HG03196 (cell line): Measurements from ENCODE around the gene MORN4.

Experiments used
- ATAC-seq: cut with Tn5 transposase; IDR thresholded peaks from one replicate; pipeline ENCODE4 v1.9.1; 2021; ENCODE audit not compliant: unreplicated experiment

MORN4 gene

DNA sequence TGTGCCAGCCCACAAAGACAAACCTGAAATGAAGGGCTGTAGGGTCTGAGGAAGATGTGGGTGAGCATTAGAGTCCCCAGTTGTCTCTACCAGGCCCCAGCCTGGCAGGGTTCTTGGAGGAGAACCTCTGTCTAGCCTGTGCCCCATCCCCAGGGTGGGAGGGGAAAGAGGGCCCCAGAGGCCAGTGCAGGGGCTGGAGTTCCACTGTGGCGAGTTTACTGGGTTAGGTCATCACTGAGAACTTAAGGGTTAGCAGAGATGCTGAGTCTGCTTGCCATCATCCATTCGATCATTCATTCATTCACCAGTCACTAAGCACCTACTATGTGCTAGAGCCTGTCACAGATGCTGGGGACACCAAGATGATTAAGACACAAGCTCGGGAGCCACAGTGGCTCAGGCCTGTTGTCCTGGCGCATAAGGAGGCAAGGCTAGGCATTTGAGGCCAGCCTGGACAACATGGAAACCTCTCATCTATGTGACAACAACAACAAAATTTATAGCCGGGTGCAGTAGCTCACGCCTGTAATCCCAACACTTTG lies 58.1 kb downstream of the MORN4 start:
- no peak for ATAC-seq

DNA sequence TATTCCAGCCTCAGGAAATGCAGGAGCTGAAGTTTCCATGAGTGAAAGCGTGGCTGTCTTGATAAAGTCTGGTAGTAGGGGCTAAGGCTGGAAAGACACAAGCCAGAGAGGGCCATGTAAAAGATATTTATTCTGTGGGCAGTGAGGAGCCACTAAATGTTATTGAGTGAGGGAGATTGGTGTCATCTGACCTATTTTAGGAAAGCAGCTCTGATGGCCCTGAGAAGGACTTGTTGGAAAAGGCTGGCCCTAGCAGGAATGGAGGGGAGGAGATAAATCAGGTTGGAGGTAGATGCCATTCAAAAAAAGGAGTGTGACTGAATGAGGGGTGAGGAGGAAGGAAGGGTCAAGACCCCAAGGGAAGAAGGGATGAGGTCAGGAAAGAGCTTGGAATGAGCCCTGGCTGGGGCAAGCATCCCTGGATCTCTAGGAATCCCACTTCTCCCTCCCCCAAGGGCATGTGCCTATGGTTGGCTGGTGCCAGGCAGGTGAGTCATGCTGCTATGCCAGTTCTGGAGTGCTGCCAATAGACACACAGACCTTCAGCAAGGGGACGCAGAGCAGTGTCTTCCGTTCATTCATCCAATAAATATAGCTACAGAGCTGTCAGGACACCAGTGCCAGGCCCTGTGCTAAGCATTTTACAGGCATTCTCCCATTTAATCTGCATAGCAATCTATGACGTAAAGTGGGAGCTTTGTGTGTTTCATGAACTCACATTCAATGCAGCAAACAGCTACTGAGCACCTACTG lies 58.8 kb downstream of the MORN4 start:
- ATAC-seq: no peak

DNA sequence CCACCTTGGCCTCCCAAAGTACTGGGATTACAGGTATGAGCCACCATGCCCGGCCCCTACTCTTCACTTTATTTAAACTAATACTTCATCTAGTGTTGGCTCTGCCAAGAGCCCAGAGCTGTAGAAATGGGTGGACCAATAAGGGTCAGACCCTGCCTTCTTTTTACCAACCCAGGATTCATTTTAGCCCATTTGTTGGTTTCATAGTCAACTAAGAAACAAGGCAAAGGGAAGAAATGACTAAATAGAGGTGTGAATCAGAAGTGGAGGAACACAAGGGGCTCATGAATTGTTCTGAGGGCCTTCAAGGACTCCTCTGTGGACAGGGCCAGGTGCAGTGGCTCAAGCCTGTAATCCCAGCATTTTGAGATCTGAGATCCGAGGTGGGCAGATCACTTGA lies 59.6 kb downstream of the MORN4 start:
- no peak for ATAC-seq

DNA sequence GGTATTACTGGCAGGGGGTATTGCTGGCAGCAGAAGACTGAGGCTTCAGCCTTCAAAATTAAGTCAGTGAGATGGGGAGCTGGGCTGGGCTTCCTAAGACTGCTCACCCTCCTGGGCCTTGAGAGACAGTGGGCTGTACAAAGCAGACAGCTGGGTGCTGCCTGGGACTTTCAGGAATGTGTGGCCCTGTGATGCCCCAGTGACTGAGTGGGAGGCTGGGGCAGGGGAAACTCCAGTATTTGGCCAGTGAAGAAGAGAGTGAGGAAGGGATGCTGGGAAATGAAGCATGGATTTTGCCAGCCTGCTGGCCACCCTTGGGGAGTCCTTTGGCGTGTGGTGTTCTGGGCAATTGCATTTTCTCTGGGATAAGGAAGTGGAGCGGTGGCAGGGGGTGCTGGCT lies 60.3 kb downstream of the MORN4 start:
- ATAC-seq: no peak

DNA sequence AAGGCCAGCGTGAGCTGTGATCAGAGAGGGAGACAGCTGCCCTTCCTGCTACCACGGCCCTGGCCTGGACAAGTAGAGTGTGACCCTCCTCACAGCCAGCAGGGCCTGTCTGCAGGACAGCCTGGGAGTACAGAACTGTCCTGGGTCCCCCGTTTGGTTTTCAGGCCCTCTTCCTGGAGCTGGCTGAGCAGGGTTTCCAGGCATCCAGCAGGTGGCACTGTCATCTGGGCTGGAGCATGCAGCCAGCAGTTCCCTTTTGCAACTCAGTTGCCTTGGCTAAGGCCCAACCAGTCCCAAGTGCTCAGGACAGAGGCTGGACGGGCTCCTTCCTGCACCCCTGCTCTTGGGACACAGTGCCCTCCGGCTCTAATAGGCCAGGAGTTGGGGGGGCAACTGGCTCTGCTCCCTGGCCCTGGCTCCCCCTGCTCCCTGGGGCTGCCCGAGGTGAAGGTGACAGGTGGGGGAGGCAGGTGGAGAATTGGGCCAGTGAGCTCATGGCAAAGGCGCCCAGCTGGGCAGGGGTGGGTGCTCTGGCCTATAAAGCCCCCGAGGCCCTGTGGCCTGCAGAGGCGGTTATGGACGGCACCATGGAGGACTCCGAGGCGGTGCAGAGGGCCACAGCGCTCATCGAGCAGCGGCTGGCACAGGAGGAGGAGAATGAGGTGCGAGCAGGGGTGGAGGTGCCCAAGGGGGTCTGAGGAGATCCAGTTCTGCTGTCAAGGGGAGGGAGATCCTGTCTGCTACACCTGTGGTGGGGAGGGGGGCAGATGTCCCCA lies 60.9 kb downstream of the MORN4 start, which contains the start of gene ANKRD2:
TSS of gene ANKRD2 (plus strand) at position 566 of the 776 bp plus-strand sequence. CDS start at position 576, 10 bp downstream.
- no peak for ATAC-seq

DNA sequence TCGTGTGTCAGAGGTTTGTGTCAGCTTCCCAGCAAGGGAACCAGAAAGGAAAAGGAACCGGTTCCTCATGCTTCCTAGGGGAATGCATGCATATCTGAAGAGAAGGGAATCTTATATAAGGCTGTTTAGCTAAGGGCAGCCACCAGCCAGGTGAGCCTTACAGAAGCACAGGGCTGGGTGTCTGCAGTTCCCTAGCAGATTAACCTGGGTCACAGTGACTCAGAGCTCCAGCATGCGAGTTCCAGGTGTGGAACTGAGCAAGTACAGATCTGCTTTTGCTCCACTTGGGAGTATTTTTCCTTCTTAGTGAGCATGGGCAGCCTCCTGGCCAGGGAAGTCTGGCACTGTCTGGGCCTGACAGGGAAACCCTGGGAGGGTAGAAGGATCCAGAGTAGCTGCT lies 61.7 kb downstream of the MORN4 start:
- ATAC-seq: no peak

DNA sequence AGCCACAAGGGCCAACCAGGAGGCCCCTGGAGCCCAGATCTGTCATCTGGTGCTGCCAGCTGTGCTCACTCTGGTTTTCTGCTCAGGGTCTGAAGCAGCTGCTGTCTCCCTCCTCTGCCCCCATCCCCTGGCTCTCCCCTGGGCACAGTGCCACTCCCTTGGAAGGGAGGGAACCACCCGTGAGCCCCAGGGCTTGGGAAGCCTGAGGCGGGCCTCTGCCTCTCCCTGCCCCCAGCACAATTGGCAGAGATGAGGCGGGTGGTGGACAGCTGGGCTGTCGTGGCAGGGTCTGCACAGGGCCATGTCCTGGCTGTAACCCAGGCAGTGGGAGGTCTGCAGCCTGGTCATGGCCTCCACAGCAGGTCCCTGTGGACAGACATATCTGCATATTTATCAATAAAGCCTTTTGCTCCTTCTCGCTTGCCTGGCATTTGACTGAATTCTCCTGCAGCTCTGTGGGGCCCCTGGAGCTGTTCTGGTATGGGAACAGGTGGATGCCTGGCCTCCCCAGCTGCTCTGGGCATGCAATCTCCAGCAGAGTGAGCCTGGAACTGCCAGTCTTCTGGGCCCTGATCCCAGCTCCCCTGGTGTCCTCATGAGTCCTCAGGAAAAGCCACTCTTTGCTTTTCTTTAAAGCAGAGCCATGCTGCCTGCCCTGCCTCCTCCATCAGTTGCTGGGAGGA lies 62.4 kb downstream of the MORN4 start:
- ATAC-seq: no peak

DNA sequence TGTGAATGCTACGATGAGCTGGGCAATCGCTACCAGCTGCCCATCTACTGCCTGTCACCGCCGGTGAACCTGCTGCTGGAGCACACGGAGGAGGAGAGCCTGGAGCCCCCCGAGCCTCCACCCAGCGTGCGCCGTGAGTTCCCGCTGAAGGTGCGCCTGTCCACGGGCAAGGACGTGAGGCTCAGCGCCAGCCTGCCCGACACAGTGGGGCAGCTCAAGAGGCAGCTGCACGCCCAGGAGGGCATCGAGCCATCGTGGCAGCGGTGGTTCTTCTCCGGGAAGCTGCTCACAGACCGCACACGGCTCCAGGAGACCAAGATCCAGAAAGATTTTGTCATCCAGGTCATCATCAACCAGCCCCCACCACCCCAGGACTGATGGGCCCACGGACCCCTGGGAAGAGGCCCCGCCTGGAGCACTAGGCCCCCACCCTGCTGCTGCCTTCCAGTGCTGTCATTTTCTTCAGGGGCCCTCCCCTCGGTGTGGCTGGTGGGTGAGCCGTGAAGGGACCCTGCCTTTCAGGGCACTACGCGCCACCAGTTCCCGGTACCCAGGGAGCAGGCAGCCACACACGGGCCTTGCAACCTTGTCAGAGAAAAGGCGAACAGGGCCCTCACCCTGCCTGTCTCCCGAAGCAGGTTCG lies 63.0 kb downstream of the MORN4 start:
- no peak for ATAC-seq

DNA sequence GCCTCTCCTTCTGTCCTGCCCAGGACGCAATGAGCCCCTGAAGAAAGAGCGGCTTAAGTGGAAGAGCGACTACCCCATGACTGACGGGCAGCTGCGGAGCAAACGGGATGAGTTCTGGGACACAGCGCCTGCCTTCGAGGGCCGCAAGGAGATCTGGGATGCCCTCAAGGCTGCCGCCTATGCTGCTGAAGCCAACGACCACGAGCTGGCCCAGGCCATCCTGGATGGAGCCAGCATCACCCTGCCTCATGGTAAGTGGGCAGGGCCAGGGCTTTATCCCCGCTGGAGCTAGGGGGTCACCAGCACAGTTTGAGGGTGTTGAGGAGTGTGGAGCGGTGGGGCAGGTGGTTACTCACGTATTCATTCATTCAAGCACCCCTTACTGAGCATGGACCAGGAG lies 65.4 kb downstream of the MORN4 start:
- no peak for ATAC-seq

DNA sequence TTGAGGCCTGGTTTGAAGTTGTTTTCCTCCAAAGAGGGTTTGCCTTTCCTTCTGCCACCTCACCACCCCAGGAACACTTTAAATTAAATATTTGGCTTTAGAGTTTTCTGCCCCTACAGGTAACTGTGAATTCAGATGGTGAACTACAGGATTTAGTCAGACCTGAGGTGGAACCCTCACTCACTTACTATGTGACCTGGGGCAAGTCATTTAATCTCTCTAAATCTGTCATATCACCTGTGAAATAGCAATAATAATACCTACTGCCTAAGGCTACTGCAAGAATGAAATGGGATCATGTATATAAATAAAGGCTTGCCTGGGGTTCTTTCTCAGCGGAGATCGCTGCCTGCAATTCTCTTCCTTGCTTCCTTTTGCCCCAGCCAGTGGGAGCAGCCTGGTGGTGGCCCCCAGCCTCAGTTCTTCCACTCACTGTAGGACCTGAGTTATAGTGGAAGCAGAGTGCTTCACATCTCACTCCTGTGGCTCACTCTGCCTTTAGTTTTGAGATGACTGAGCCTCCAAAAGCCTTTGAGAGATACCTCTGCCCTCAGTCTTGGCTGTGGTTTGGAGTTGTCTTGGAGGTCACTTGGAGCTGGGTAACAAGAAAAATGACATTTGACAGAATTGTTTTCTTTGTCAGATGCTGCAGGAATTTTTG lies 66.8 kb downstream of the MORN4 start:
- ATAC-seq: no peak

DNA sequence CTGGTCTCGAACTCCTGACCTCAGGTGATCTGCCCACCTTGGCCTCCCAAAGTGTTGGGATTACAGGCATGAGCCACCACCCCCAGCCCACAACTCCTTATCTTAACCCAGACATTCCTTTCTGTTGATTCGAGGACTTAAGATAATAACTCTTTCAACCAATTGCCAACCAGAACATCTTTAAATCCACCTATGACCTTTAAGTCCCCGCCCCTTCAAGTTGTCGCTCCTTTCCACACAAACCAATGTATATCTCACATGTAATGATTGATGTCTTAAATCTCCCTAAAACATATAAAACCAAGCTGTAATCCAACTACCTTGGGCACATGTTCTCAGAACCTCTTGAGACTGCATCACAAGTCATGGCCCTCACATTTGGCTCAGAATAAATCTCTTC lies 68.5 kb downstream of the MORN4 start:
- ATAC-seq: no peak
